Stimulated activated CD4-positive, alpha-beta T cell treated with anti-CD3 and anti-CD28 coated beads, TNF-alpha, amount 100 ng/mL, for 48 hours (primary cell): ENCODE results near the gene GLT8D2.

Source experiments
- DNase-seq, 3 donors: peaks; one replicate each; pipeline ENCODE4 v3.0.0-alpha.2; 2020; ENCODE audit warnings: low read depth in 3 of 3

GLT8D2 gene

DNA sequence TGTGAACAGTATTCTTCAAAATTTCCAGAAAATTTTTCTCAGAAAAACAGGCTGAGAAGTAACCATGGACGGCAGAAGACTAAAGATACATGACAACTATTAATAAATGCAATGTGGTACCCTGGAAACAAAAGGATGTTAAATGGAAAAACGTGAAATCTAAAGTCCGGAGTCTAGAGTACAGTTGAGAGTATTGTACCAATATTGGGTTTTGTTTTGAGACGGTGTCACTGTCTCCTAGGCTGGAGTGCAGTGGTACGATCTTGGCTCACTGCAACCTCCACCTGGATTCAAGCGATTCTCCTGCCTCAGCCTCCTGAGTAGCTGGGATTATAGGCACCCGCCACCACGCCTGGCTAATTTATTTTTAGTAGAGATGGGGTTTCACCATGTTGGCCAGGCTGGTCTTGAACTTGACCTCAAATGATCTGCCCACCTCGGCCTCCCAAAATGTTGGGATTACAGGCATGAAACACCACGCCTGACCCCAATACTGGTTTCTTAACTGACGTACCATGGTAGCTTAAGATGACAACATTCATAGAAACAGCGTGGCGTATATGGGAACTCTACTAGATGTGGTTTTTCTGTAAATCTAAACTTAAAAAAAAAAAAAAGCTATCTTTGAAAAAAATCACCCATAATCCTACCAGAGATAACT, 101.1 kb downstream of the GLT8D2 start:
- no peak for DNase-seq

DNA sequence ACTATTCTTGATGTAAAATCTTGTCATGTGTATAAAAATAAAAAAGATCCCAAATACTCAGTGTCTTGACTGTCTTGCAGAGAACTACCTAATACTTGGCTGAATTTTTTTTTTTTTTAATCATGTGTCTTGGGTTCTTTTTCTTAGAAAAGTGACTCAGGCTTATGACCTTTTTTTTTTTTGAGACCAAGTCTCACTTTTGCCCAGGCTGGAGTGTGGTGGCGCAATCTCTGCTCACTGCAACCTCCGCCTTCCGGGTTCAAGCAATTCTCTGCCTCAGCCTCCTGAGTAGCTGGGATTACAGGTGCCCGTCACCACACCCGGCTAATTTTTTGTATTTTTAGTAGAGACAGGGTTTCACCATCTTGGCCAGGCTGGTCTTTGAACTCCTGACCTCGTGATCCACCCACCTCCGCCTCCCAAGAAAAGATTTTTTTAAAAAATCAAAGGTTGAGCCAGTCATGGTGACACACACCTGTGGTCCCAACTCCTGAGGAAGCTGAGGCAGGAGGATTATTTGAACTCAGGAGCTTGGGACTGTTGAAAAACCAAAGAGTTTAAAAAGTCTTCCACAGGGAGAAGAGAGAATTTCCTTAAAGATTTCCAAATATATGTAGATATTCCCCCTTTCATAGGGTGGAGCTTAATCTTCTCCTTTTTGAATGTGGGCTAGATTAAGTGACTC, 102.0 kb downstream of the GLT8D2 start:
- no peak for DNase-seq

DNA sequence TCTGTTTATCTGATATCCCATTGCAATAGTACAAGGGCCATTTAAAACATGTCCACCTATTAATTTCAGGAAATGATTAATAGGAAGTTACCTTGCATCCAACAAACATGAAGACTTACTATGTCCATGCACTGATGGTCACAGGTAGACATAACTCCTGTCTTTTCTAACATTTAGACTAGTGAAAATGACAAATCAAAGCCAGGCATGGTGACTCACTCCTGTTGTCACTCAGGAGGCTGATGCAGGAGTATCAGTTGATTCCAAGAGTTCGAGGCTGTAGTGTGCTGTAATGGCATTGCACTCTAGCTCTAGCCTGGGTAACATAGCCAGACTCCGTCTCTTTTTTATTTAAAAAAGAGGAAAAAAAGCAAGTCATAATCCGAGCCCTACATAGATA, 105.0 kb downstream of the GLT8D2 start:
- DNase-seq: no peak
